H1 (cell line): ENCODE measurements around the gene ESD. TPM values are rescaled to one million over a fixed set of nuclear protein-coding genes. Genes with fewer than 3 reads are reported as not detected.

Source experiments
- BRCA1 ChIP-seq: IDR thresholded peaks from 2 replicates; pipeline ENCODE4 v1.6.1; 2012; ENCODE audit warnings: low read depth, low read length, improper control_type of control experiment
- HDAC6 ChIP-seq: IDR thresholded peaks from one replicate; pipeline ENCODE4 v1.7.1; 2012; ENCODE audit warnings: low read depth, mild to moderate bottlenecking, inconsistent platforms, low read length, moderate library complexity
- KDM5A ChIP-seq: fragments of 200-600 bp; IDR thresholded peaks from 2 replicates; pipeline ENCODE4 v1.7.1; 2012; ENCODE audit warnings: mild to moderate bottlenecking, low read length, inconsistent platforms, mixed read lengths
- POLR2A ChIP-seq, 2 experiments: IDR thresholded peaks; 1 replicate in 1 of 2; 2 replicates in 1 of 2; pipeline ENCODE4 v1.6.1; 2011; ENCODE audit warnings: low read depth in 2 of 2, low read length in 2 of 2, mild to moderate bottlenecking in 2 of 2; ENCODE audit errors: control extremely low read depth in 1 of 2
- SP2 ChIP-seq: IDR thresholded peaks from 2 replicates; pipeline ENCODE4 v1.6.1; 2012; ENCODE audit warnings: mild to moderate bottlenecking, low read length, inconsistent platforms
- polyA plus RNA-seq, 7 experiments: library from polyadenylated mRNA; depleted of rRNA in 3 of 7; stranded (reverse) in 5 of 7; unstranded in 2 of 7; fragments of >200 nt in 5 of 7; fragments of 200-250 nt in 2 of 7; gene quantifications; 1 replicate in 5 of 7; 2 replicates in 1 of 7; 4 replicates in 1 of 7; pipeline versions ENCODE4 v1.2.1 to v1.2.3, GENCODE V29; 2011 to 2013; ENCODE audit warnings: missing spikeins in 2 of 7, mixed read lengths in 2 of 7
- total RNA-seq: library from RNA; stranded (reverse); fragmentation: NEBNext Ultra II Directional; extraction: Animal tissue kit (Norgen Biotek cat#: 25700); gene quantifications from 2 replicates; pipeline ENCODE4 v1.2.1, GENCODE V29; 2021
- TF ChIP-seq, protein P1 (sequence below): IDR thresholded peaks from 2 replicates; pipeline ENCODE4 v1.6.1; 2011; ENCODE audit warnings: low read depth, mild to moderate bottlenecking, low read length; ENCODE audit not compliant: insufficient read depth

ESD gene
- total and polyA plus RNA-seq, 2 of the 8 experiments (the other 6 are each of a cell fraction or from before 2014, with no cell fraction given), result 40.3 to 55.8 TPM

GRCh38 chr13:46831588-46832194 is 34.7 kb upstream of the ESD start (continued):
- no peak for TF ChIP-seq POLR2A (IDR thresholded peaks at IDR 0.05; ENCODE audit: control extremely low read depth in 1 of 2, low read depth in 2 of 2, low read length in 2 of 2)
- TF ChIP-seq BRCA1, result no peak
- TF ChIP-seq, protein P1, sequence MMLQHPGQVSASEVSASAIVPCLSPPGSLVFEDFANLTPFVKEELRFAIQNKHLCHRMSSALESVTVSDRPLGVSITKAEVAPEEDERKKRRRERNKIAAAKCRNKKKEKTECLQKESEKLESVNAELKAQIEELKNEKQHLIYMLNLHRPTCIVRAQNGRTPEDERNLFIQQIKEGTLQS, result no peak
- TF ChIP-seq KDM5A, result no peak
- TF ChIP-seq HDAC6, result no peak
- TF ChIP-seq SP2, result no peak
